ENCODE results near the gene CYP4B1.
"Not testable (repeated sequence)": the region's sequence is repeated elsewhere in the genome, so short reads cannot be mapped to it uniquely, and the experiment has no call there.

CYP4B1 gene

GRCh38 chr1:46819335-46819734, 20.5 kb downstream of the CYP4B1 start:
- no peak for TF ChIP-seq CTCF (IDR thresholded peaks at IDR 0.05; ENCODE audit: extremely low read depth, insufficient read depth, missing control alignments)
- in situ Hi-C loops (cut with MboI; ENCODE audit: low pct_unique_long_range_greater_than_20kb, low sequenced_read_pairs, unreplicated experiment): no loop called here
- peak; percentile 2 for DNase-seq (ENCODE audit: low spot score)

- in situ Hi-C loops (cut with MboI; ENCODE audit: low pct_unique_long_range_greater_than_20kb, low sequenced_read_pairs, unreplicated experiment): no loop called here
- no peak for TF ChIP-seq CTCF (IDR thresholded peaks at IDR 0.05; ENCODE audit: extremely low read depth, insufficient read depth, missing control alignments)
Measured at GRCh38 chr1:46820076-46820475, 21.2 kb downstream of the CYP4B1 start.

GRCh38 chr1:46820560-46821060, 21.8 kb downstream of the CYP4B1 start:
- TF ChIP-seq CTCF (IDR thresholded peaks at IDR 0.05; ENCODE audit: extremely low read depth, insufficient read depth, missing control alignments): no peak
- peak; percentile 1 for DNase-seq (ENCODE audit: low spot score)
- in situ Hi-C loops (cut with MboI; ENCODE audit: low pct_unique_long_range_greater_than_20kb, low sequenced_read_pairs, unreplicated experiment): no loop called here

More at GRCh38 chr1:46820076-46820475, 21.2 kb downstream of the CYP4B1 start:
- DNase-seq (ENCODE audit: low spot score): peak; percentile 2

GRCh38 chr1:46822248-46822826, 23.5 kb downstream of the CYP4B1 start:
- TF ChIP-seq CTCF (IDR thresholded peaks at IDR 0.05; ENCODE audit: extremely low read depth, insufficient read depth, missing control alignments): no peak
- no peak for DNase-seq (ENCODE audit: low spot score)
- in situ Hi-C loops (cut with MboI; ENCODE audit: low pct_unique_long_range_greater_than_20kb, low sequenced_read_pairs, unreplicated experiment): no loop called here

GRCh38 chr1:46823151-46823550, 24.3 kb downstream of the CYP4B1 start:
- no peak for TF ChIP-seq CTCF (IDR thresholded peaks at IDR 0.05; ENCODE audit: extremely low read depth, insufficient read depth, missing control alignments)
- in situ Hi-C loops (cut with MboI; ENCODE audit: low pct_unique_long_range_greater_than_20kb, low sequenced_read_pairs, unreplicated experiment): no loop called here
- DNase-seq (ENCODE audit: low spot score): no peak

- in situ Hi-C loops (cut with MboI; ENCODE audit: low pct_unique_long_range_greater_than_20kb, low sequenced_read_pairs, unreplicated experiment): not testable (repeated sequence)
Measured at GRCh38 chr1:46826892-46827291, 28.0 kb downstream of the CYP4B1 start.

GRCh38 chr1:46830665-46831322, 31.9 kb downstream of the CYP4B1 start:
- in situ Hi-C loops (cut with MboI; ENCODE audit: low pct_unique_long_range_greater_than_20kb, low sequenced_read_pairs, unreplicated experiment): no loop called here
- DNase-seq (ENCODE audit: low spot score): no peak

More at GRCh38 chr1:46826892-46827291, 28.0 kb downstream of the CYP4B1 start:
- not testable (repeated sequence) for DNase-seq (ENCODE audit: low spot score)

GRCh38 chr1:46835469-46835868, 36.6 kb downstream of the CYP4B1 start:
- in situ Hi-C loops (cut with MboI; ENCODE audit: low pct_unique_long_range_greater_than_20kb, low sequenced_read_pairs, unreplicated experiment); DNase-seq (ENCODE audit: low spot score): not testable (repeated sequence)

More at GRCh38 chr1:46830665-46831322, 31.9 kb downstream of the CYP4B1 start:
- no peak for TF ChIP-seq CTCF (IDR thresholded peaks at IDR 0.05; ENCODE audit: extremely low read depth, insufficient read depth, missing control alignments)

GRCh38 chr1:46846386-46846785, 47.5 kb downstream of the CYP4B1 start:
- DNase-seq (ENCODE audit: low spot score); in situ Hi-C loops (cut with MboI; ENCODE audit: low pct_unique_long_range_greater_than_20kb, low sequenced_read_pairs, unreplicated experiment): not testable (repeated sequence)

GRCh38 chr1:46857660-46858065, 58.8 kb downstream of the CYP4B1 start:
- in situ Hi-C loops (cut with MboI; ENCODE audit: low pct_unique_long_range_greater_than_20kb, low sequenced_read_pairs, unreplicated experiment); DNase-seq (ENCODE audit: low spot score): not testable (repeated sequence)

All from GM13977 (cell line).